Liver (tissue), 9 donors: ENCODE results near the gene DNAH6. TPM values are rescaled to one million over a fixed set of nuclear protein-coding genes. Genes with fewer than 3 reads are reported as not detected.

Experiments
- DNase-seq: peaks from one replicate; pipeline ENCODE4 v3.0.0-alpha.2; 2017; ENCODE audit warnings: low spot score
- H3K27ac ChIP-seq, 2 donors: one replicate each; pipeline ENCODE4 v1.7.0; 2013; ENCODE audit warnings: inconsistent platforms in 2 of 2, low read length in 2 of 2, control low read depth in 1 of 2, low read depth in 1 of 2, mild to moderate bottlenecking in 1 of 2
- H3K27me3 ChIP-seq, 4 donors: one replicate each; pipeline versions ENCODE4 v1.6.1 to v1.7.0; 2013; ENCODE audit warnings: low read length in 3 of 4, inconsistent platforms in 1 of 4, mild to moderate bottlenecking in 1 of 4, moderate library complexity in 1 of 4; ENCODE audit not compliant: control insufficient read depth in 4 of 4, insufficient read depth in 4 of 4
- H3K36me3 ChIP-seq, 4 donors: one replicate each; pipeline versions ENCODE4 v1.6.1 to v1.7.0; 2013; ENCODE audit warnings: low read length in 3 of 4, mild to moderate bottlenecking in 3 of 4, low read depth in 1 of 4, moderate library complexity in 1 of 4; ENCODE audit not compliant: control insufficient read depth in 4 of 4, insufficient read depth in 3 of 4
- H3K4me1 ChIP-seq, 4 donors: one replicate each; pipeline versions ENCODE4 v1.6.1 to v1.7.0; 2013; ENCODE audit warnings: low read length in 3 of 4, mild to moderate bottlenecking in 3 of 4, moderate library complexity in 1 of 4; ENCODE audit not compliant: control insufficient read depth in 4 of 4, insufficient read depth in 4 of 4
- H3K4me3 ChIP-seq, 3 donors: one replicate each; pipeline versions ENCODE4 v1.6.1 to v1.7.0; 2013; ENCODE audit warnings: low read length in 3 of 3, control low read depth in 1 of 3, low read depth in 1 of 3, mild to moderate bottlenecking in 1 of 3
- H3K9ac ChIP-seq, 2 donors: one replicate each; pipeline ENCODE4 v1.7.0; 2013; ENCODE audit warnings: low read length in 2 of 2, mild to moderate bottlenecking in 2 of 2, moderate library complexity in 2 of 2, control low read depth in 1 of 2, low read depth in 1 of 2
- H3K9me3 ChIP-seq, 4 donors: one replicate each; pipeline versions ENCODE4 v1.6.1 to v1.7.0; 2013; ENCODE audit warnings: low read length in 3 of 4; ENCODE audit not compliant: control insufficient read depth in 4 of 4
- CTCF ChIP-seq: fragments of 150-350 bp; IDR thresholded peaks from 2 replicates; pipeline ENCODE4 v1.5.1; 2017; ENCODE audit warnings: improper control_type of control experiment, low read depth, low read length; ENCODE audit not compliant: missing input control
- FOXA1 ChIP-seq: IDR thresholded peaks from 2 replicates; pipeline ENCODE4 v1.6.1; 2016; ENCODE audit warnings: antibody characterized with exemption
- FOXA2 ChIP-seq: IDR thresholded peaks from 2 replicates; pipeline ENCODE4 v1.6.1; 2016; ENCODE audit warnings: antibody characterized with exemption
- JUND ChIP-seq, 2 donors: IDR thresholded peaks; 2 replicates each; pipeline ENCODE4 v1.6.1; 2016; ENCODE audit warnings: antibody characterized with exemption in 2 of 2
- MAX ChIP-seq: IDR thresholded peaks from 2 replicates; pipeline ENCODE4 v1.6.1; 2016; ENCODE audit warnings: antibody characterized with exemption
- NR2F2 ChIP-seq: IDR thresholded peaks from 2 replicates; pipeline ENCODE4 v1.6.1; 2016; ENCODE audit warnings: antibody characterized with exemption
- RAD21 ChIP-seq, 2 donors: IDR thresholded peaks; 2 replicates each; pipeline ENCODE4 v1.6.1; 2016; ENCODE audit warnings: antibody characterized with exemption in 2 of 2, mild to moderate bottlenecking in 2 of 2
- REST ChIP-seq: IDR thresholded peaks from 2 replicates; pipeline ENCODE4 v1.6.1; 2016; ENCODE audit warnings: antibody characterized with exemption, mild to moderate bottlenecking
- TAF1 ChIP-seq: conservative IDR thresholded peaks from 2 replicates; pipeline ENCODE4 v1.6.1; 2016; ENCODE audit warnings: antibody characterized with exemption, mild to moderate bottlenecking
- YY1 ChIP-seq: IDR thresholded peaks from 2 replicates; pipeline ENCODE4 v1.6.1; 2016; ENCODE audit warnings: antibody characterized with exemption, mild to moderate bottlenecking
- ZBTB33 ChIP-seq: IDR thresholded peaks from 2 replicates; pipeline ENCODE4 v1.6.1; 2016; ENCODE audit warnings: antibody characterized with exemption
- WGBS: extraction: QIAGEN DNeasy Blood & Tissue Kit; methylation state at CpG from one replicate; pipeline ENCODE4 v1.1.7; 2013; 5-methylcytosine and 5-hydroxymethylcytosine counted together
- polyA plus RNA-seq, 2 donors: library from polyadenylated mRNA; stranded (reverse) in 1 of 2; unstranded in 1 of 2; fragments of 200-250 nt in 1 of 2; fragments of >200 nt in 1 of 2; fragmentation: Nextera tagmentation in 1 of 2; extraction: Ambion mirVana in 1 of 2; gene quantifications; one replicate each; pipeline versions ENCODE4 v1.2.1 to v1.2.3, GENCODE V29; 2013 to 2015
- total RNA-seq, 2 donors: library from RNA; depleted of rRNA; stranded (reverse); fragments of >200 nt; gene quantifications; one replicate each; pipeline ENCODE4 v1.2.3, GENCODE V29; 2014
- donor health status: healthy.
- donor health status: healthy.
- donor health status: healthy.
- donor health status: healthy.
- donor health status: healthy.

The DNAH6 gene
- total and polyA plus RNA-seq, 4 donors, result 0.32 to 1.6 (median 0.59) TPM

- Histone ChIP-seq H3K4me1 (no peaks in the 10 kb centered on the region), H3K27ac (no peak overlapping the region), H3K9ac (no peak overlapping the region), H3K9me3 (peaks cover 0 to 7% (median 2%) of the 10 kb centered on the region in 4 donors), H3K27me3 (no peaks in the 10 kb centered on the region), H3K36me3 (no peaks in the 10 kb centered on the region), H3K4me3 (no peak overlapping the region)
- no peak for DNase-seq
- WGBS, result 83% methylated on average over 3 of the region's 3 CpGs
- TF ChIP-seq RAD21 (IDR thresholded peaks at IDR 0.05) (no peak), FOXA1 (no peak), REST (no peak), FOXA2 (no peak), ZBTB33 (no peak), YY1 (no peak), CTCF (no peak)
Measured at GRCh38 chr2:84840306-84840705, 324.0 kb downstream of the DNAH6 start.

- H3K4me1 ChIP-seq, result no peaks in the 10 kb centered on the region
- no peak for DNase-seq
Measured at GRCh38 chr2:84841577-84841976, 325.3 kb downstream of the DNAH6 start.

More at GRCh38 chr2:84841577-84841976, 325.3 kb downstream of the DNAH6 start:
- Histone ChIP-seq H3K36me3 (no peaks in the 10 kb centered on the region), H3K27ac (no peak overlapping the region), H3K4me3 (no peak overlapping the region), H3K9ac (no peak overlapping the region), H3K27me3 (no peaks in the 10 kb centered on the region), H3K9me3 (peaks cover 0 to under 1% (median 0%) of the 10 kb centered on the region in 4 donors)
- no peak for TF ChIP-seq JUND (IDR thresholded peaks at IDR 0.05)
- TF ChIP-seq NR2F2, result no peak
- TF ChIP-seq ZBTB33, result no peak
- no peak for TF ChIP-seq MAX
- TF ChIP-seq FOXA2, result no peak
- TF ChIP-seq TAF1, result no peak
- 91% methylated on average over 6 of the region's 6 CpGs for WGBS
